ENCODE results near the gene NGRN.
"Not testable (repeated sequence)": the region's sequence is repeated elsewhere in the genome, so short reads cannot be mapped to it uniquely, and the experiment has no call there.

Gene NGRN

DNA sequence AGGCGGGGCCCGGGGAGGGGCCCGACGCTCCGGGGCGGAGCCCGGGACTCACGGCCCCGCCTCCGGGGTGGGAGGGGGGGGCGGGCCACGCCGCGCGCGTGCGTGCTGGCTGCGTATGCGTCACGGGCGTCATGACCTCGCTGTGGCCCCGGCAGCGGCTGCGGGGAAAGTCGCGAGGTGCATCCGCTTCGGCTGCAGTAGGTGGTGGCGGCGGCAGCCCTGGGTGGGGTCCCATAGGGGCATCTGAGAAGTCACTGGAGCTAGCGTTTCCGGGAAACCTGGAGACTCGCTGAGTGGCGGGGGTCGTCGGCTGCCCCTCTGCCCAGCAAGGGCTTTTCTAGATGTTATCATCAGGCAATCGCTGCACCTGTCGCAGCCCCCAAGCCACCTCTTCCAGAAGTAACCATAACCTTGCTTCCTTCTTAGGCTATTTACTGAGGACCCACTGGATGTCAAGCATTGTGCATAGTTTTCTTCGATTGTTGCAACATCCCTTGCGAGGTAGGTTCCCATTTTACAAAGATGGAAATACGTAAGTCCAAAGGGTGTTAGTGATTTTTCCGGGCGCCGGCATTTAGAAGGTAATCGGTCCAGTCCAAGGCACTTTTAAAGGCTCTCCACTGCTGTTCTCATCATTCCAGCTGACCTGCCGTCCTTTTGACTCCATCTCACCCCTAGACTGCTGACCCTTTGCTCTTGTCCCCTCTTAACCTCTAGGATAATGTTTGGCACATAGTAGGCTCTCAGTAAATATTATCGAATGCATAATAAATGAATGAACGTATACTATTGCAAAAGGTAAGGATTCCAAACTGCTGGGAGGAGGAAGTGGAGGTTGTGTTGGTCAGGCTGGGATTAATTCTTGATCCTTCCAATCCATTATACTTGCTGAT is 31.1 kb upstream of the NGRN start, which contains the start of gene GDPGP1:
GDPGP1 (plus strand) TSS at position 114 of the 893 bp plus-strand sequence. CDS start 6,700 bp downstream, outside the sequence.
- peak; percentile 30 for DNase-seq

DNA sequence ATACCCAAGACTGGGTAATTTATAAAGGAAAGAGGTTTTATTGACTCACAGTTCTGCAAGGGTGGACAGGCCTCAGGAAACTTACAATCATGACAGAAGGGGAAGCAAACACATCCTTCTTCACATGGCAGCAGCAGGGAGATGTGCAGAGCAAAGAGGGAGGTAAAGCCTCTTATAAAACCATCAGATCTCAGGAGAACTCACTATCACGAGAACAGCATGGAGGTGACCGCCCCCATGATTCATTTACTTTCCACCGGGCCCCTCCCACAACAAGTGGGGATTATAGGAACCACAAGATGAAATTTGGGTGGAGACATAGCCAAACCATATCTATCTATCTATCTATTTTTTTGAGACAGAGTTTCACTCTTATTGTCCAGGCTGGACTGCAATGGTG is 26.1 kb upstream of the NGRN start:
- DNase-seq: peak; percentile 44

DNA sequence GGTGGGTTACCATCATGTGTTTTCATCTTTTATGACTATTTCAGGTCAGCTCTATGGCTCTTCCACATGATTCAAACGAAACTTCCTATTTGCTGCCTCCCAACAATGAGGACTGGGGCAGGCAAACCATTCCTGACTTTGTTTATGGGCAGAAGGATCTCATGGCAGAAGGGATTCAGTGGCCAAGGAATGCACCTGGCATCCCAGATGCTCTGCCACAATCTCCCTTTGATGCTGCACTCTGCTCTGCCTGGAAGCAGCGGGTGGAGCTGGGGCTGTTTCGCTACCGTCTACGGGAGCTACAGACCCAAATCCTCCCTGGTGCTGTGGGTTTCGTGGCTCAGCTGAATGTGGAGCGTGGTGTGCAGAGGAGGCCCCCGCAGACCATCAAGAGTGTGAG is 24.6 kb upstream of the NGRN start:
- DNase-seq: no peak

DNA sequence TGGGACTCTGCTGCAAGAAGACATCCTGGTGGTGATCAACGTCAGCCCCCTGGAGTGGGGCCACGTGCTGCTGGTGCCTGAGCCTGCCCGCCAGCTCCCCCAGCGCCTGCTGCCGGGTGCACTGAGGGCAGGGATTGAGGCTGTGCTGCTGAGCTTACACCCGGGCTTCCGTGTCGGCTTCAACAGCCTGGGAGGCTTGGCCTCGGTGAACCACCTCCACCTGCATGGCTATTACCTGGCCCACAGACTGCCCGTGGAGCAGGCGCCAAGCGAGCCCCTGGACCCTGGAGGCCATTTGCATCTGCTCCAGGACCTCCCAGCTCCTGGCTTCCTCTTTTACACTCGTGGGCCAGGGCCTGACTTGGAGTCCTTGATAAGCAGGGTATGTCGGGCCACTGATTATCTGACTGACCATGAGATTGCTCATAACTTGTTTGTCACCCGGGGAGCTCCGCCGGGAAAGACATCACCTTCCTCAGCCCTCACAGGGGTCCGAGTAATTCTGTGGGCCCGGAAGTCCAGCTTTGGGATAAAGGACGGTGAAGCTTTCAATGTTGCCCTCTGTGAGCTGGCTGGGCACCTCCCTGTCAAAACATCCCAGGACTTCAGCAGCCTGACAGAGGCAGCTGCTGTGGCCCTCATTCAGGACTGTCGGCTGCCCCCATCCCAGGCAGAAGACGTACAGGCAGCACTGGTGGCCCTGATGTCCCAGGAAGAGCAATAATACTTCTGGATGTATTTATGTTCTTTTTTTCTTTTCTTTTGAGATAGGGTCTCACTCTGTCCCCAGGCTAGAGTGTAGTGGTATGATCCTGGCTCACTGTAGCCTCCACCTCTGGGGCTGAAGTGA is 23.9 kb upstream of the NGRN start:
- DNase-seq: no peak

DNA sequence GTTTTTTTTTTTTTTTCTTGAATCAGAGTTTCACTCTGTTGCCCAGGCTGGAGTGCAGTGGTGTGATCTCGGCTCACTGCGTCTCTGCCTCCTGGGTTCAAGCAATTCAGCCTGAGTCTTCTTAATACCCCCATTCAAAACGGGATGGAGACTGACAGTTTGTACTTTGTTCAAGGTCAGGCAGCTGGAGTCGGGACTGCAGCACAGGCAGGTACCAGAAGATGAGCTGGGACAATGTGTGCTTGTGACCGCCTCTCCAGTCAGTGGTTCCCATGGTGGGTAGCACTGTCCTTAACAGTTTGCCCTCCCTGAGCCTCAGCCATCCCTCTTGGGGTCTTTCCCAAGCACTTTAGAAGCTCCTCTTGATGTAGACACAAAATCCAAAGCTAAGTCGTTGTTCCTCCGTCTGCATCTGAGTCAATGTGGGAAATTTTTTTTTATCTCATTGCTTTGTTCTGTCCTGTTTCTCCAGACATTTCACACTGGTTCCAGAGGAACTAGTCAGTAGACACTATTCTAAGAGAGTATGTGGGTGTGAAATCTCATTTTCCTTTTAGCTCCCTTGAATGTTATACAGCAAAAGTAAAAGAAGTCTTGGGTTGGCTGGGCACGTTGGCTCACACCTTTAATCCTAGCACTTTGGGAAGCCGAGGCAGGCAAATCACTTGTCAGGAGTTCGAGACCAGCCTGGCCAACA is 21.4 kb upstream of the NGRN start:
- DNase-seq: no peak

DNA sequence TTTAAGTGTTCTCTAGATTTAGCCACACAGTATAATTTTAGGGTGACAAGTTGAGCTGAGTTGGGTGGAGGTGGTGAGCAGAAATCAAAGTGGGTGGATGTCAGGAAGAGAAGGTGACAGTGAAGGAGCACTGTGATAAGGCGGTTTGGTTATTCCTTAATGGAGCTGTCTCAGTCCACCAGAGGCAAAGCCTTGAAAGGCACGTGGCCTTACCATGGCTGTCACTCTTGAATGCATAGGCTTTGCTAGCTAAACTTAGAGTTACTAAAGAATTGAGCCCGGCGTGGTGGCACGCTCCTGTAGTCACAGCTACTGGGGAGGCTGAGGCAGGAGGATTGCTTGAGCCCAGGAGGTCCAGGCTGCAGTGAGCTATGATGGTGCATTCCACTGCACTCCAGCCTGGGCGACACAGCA is 16.7 kb upstream of the NGRN start:
- no peak for DNase-seq

DNA sequence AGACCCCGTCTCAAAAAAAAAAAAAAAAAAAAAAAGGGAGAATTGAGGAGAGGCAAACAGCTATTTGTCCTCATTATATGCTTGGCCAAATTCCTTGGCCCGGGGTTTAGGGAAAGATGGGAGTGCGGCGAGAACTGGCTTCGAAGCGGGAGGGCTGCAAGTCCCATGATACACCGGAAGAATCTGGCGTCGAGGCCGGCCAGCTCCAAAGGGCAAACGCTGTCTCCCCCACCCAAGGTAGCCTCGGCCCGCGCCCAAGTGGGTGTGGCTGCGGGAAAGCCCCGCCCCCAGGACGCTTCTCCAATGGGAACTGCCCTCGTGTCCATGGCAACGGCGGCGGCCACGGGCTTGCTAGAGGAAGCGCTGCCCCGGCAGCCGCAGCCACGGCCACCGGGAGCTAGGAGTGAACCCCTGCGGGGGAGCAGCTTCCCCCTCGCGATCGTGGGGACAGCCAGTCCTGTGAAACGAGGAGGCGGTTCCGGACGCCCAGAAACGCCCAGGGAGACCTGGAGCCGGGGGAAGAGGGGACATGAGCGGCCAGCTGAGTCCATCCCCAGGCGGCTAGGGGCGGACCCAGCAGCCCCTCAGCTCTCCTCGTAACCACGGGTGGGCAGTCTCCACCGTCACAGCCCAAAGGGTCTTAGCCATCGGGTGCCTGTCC is 16.1 kb upstream of the NGRN start, which contains the start of gene TTLL13:
TTLL13 (plus strand) TSS at position 354 of the 661 bp plus-strand sequence. CDS start 1,075 bp downstream, outside the sequence.
- DNase-seq: peak; percentile 89

DNA sequence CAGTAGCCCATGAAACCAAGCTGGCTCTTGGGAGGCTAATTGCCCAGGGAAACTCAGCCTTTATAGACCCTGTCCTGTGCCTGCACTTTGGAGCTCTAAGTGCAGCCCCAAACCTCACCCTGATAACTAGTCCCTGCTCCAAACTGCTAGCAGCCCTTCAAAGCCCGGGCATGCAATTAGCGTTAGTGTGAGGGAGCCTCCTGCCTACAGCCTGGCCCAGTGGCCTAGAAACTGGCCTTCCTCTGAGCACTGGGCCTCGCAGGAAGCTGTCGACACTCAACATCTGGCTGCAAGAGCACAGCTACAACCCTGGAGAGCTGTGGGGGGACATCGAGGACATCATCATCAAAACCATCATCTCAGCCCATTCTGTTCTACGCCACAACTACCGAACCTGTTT is 7.7 kb upstream of the NGRN start:
- DNase-seq: no peak

DNA sequence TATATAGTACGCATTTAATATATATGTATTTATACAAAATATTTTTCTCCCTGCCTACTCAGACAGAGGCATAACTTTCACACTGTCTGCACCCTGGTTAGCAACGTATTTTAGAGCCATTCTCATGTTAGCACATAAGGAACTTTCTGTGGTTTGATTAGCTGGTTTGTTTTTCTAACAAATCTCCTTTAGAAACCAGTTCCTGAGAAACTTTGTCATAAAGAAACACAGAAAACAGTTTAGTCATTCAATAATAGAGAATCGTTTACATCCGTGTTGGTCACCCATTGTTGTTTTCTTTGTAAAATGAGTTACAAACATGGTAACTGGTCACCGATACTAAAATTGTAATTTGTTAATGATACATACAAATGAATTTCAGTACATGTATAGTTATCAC is 5.9 kb upstream of the NGRN start:
- DNase-seq: no peak

DNA sequence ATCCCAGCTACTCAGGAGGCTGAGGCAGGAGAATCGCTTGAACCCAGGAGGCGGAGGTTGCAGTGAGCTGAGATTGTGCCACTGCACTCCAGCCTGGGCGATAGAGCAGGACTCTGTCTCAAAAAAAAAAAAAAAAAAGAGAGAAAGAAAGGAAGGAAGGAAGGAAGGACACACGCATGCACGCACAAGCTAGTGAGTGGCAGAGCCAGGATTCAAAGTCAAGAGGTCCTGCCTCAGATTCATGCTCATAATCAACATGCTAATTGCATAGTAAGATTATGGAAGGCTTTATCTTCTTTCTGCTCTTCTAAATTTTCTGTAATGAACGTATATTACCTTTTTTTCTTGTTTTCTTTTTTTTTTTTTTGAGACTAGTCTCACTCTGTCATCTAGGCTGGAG is 4.7 kb upstream of the NGRN start:
- DNase-seq: not testable (repeated sequence)

DNA sequence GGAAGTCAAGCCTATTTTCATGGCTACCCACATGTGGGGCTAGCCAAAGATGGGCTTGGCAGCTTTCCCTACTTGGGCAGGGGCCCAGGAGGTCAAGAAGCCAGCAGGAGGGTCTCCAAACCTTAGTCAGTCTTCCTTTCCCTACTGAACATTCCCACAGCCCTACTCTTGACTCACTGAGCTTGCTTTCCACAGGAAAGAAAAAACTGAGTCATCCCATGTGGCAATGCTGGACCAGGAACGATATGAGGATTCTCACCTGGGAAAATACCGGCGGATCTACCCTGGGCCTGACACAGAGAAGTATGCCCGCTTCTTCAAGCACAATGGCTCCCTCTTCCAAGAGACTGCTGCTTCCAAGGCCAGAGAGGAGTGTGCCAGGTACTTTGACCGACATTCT is 3.7 kb upstream of the NGRN start:
- DNase-seq: no peak

DNA sequence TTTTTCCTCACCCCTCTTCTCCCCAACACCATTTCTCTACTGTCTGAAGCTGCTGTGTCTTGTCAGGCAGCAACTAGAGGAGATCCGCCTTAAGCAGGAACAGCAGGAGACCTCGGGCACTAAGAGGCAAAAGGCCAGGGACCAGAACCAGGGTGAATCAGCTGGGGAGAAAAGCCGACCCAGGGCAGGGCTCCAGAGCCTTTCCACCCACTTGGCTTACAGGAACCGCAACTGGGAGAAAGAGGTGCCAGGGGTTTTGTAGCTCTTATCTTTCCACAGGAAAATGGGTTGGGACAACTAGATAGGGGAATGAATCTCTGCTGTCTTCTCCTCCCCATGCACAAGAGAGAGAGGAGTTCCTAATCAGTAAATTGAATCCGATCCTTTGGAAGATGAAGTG is 3.0 kb upstream of the NGRN start:
- DNase-seq: no peak

DNA sequence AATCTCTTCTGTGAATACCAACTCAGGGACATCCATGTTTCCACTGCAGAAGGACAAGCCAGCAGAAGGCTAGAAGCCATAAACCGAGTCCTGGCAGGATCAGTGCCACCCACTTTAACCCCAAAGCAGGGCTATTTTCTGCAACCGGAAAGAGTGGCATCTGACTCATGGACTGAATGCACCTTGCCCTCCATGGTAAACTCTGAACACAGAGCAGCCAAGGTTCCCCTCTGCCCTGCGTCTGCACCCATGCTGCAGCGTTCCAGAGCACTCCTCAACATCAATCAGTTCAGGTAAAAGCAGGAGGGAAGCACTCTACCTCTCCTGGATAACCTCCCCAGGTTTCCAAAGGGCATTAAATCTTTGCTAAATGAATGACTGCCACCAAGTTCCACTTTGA is 801 bp upstream of the NGRN start:
- peak; percentile 36 for DNase-seq

DNA sequence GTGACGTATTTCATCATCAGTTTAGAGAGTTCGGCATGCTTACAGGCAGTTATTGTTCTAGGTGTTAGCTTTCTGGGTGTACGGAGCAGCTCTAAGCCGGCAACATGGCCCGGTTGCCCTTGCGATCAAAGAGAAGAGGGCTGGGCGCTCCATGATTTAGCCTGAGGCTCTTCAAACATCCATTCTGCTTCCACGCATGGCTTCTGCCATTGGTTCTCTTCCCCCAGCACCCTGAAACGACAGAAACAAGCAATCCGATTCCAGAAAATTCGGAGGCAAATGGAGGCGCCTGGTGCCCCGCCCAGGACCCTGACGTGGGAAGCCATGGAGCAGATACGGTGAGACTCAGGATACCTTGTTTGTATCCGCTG is 574 bp downstream of the NGRN start:
- peak; percentile 10 for DNase-seq

DNA sequence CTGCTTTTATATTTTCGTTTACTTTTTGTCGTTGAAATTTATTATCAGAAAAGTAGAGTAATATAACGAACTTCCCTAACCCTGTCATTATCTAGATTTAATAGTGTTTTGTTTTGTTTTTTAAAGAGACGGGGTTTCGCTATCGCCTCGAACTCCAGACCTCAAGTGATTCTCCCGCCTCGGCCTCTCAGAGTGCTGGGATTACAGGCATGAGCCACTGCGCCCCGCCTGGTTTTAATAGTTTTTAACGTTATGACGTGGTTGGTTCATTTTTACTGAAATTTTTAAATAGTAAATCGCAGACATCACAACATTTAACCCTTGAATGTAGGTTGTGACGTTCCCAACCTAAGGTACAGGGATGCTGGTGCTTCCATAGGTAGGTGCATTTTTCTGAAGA is 1.0 kb downstream of the NGRN start:
- DNase-seq: peak; percentile 10

DNA sequence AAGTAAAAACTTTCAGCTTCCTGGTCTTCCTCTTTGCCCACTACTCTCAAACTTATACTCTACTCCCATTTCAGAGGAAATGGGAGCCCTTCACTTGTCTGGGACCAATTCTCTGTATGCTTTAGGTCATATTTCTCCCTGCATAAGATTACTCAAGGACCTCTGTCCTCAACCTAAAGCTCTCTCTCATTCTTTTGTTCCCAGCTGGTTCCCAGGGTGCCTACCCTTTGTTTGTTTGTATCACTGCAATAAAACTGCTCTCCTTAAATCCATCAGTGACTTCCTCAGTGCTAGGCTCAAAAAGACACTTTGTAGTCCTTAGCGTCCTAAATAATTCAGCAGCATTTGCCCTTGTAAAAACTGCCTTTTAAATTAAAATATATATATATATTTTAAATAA is 2.9 kb downstream of the NGRN start:
- DNase-seq: no peak

DNA sequence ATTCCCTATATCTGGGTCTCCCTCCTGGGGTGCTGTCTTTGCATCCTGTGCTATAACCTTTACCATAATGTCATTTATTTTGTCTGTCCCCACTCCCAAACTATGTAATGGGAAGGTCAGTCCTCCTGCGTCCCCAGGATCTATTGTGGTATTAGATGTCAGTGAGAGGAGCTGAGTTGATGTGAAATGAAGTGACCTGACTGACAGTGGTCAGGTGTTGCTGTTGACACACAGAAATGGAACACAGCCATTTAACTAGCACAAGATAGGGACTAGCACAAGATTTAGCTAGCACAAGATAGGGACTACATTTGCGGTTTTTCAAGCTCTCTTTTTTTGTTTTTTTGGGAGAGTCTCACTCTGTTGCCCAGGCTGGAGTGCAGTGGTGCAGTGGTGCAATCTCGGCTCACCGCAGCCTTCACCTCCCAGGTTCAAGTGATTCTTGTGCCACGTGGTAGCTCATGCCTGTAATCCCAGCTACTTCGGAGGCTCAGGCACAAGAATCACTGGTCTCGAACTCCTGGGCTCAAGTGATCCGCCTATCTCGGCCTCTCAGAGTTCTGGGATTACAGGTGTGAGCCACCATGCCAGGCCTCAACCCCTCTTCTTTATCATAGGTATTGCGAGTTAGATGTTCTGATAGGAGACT is 5.2 kb downstream of the NGRN start:
- no peak for DNase-seq

DNA sequence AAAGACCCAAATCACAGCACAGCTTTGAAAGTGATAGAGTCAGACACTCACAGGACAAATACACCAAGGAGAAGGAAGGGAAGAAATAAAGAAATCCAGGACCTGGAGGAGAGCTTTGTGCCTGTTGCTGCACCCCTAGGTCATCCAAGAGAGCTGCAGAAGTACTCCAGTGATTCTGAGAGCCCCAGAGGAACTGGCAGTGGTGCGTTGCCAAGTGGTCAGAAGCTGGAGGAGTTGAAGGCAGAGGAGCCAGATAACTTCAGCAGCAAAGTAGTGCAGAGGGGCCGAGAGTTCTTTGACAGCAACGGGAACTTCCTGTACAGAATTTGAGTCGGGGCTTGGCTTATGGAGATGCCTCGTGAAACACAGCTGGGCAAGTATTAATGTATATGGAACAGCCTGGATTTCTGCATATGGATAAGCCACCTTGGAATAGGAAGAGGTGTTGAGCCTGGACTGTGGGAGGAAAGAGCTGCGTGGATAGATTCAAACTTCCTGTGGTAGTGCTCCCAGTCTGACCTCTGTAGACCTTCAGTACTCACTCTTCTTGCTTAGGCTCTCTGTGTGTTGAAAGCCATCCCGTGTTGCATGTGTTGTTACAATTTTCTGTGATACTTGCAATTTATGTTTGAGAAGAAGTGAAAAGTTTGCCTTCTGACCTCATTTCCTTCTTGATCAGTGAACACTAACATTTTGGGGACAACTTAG is 6.1 kb downstream of the NGRN start:
- no peak for DNase-seq

DNA sequence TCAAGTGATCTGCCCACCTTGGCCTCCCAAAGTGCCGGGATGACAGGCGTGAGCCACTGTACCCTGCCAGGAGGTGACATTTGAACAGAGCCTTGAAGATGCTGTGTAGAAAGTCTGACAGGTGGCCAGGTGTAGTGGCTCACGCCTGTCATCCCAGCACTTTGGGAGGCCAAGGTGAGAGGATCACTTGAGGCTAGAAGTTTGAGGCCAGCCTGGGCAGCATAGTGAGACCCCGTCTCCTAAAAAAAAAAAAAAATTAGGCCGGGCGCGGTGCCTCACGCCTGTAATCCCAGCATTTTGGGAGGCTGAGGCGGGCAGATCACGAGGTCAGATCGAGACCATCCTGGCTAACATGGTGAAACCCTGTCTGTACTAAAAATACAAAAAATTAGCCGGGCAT is 13.0 kb downstream of the NGRN start:
- not testable (repeated sequence) for DNase-seq

DNA sequence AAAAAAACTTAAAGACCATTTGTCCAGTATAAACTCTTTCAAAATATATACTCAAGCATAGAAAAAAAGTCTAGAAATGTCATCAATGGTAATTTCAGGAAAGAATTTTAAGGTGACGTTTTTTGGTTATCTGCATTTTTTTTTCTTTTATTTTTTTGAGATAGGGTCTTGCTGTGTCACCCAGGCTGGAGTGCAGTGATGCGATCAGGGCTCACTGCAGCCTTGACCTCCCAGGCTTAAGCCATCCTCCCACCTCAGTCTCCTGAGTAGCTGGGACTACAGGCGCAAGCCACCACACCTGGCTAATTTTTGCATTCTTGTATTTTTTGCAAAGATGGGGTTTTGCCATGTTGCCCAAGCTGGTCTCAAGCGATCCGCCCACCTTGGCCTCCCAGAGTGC is 15.3 kb downstream of the NGRN start:
- DNase-seq: not testable (repeated sequence)

DNA sequence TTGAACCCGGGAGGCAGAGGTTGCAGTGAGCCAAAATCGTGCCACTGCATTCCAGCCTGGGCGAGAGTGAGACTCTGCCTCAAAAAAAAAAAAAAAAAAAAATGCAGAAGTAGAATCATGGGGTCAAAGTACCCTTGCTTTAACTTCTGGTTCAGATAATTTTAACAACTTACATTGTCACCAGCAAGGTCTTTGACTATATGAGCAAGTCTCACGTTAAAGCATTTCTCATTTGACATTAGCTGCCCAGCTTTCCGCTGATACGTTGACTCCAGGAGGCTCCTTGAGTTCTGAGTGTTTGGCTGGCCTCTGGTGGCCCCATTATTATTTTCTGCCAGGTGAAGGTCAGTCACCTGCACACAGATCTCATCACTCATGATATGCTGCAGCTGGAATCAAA is 16.2 kb downstream of the NGRN start:
- DNase-seq: peak; percentile 25

Measured in MV-4-11 (cell line).